ENCODE data around the gene FAM13A. TPM values are rescaled to one million over a fixed set of nuclear protein-coding genes. Genes with fewer than 3 reads are reported as not detected.

Gene FAM13A
- total and polyA plus RNA-seq, 2 of the 8 experiments (the other 6 are each of a cell fraction or from before 2014, with no cell fraction given) = 7.1 to 16.5 TPM

- POLR2A ChIA-PET (ENCODE audit: partially characterized antibody) = no interaction called here
- 85% methylated on average over 4 of the region's 4 CpGs; no CpG with 5 or more reads in 1 of the 2 experiments for WGBS, 2 experiments (ENCODE audit: extremely low coverage in 1 of 2, insufficient coverage in 1 of 2, insufficient read length in 1 of 2, insufficient replicate concordance in 2 of 2, low coverage in 1 of 2, low lambda C conversion rate in 2 of 2, missing lambda C conversion rate in 1 of 2)
- peaks cover 0 to 86% of the 10 kb centered on the region in 2 experiments; a peak in 3 of 4 replicates for H3K79me2 ChIP-seq (ENCODE audit: control insufficient read depth in 1 of 2, insufficient read depth in 2 of 2, low read length in 2 of 2)
- no peak overlapping the region for H3K18ac ChIP-seq (ENCODE audit: extremely low read depth, low read length)
- no peaks in the 10 kb centered on the region; the same call in 1 of the 2 replicates for H3K79me1 ChIP-seq (ENCODE audit: low read depth, low read length)
- no peak overlapping the region for H2BK5ac ChIP-seq (ENCODE audit: low read depth, low read length)
- H2BK120ac ChIP-seq (replicated peaks; ENCODE audit: low read depth, low read length) = no peak overlapping the region
- no peaks in the 10 kb centered on the region for H3K9me3 ChIP-seq (ENCODE audit: insufficient read depth in 2 of 2, low read depth in 1 of 2, low read length in 1 of 2)
- no peak for TF ChIP-seq TAF1 (IDR thresholded peaks at IDR 0.05; ENCODE audit: low read depth, low read length)
- TF ChIP-seq HDAC2 (IDR thresholded peaks at IDR 0.05; ENCODE audit: borderline replicate concordance in 1 of 2, low read depth in 2 of 2, low read length in 2 of 2) = no peak
- no peak for TF ChIP-seq JUND (IDR thresholded peaks at IDR 0.05; ENCODE audit: low read length)
- no peak for TF ChIP-seq CEBPB (IDR thresholded peaks at IDR 0.05; ENCODE audit: low read depth, low read length)
- no peak for TF ChIP-seq JUN (IDR thresholded peaks at IDR 0.05; ENCODE audit: low read depth, low read length)
- TF ChIP-seq KDM1A (IDR thresholded peaks at IDR 0.05; ENCODE audit: borderline replicate concordance, low read length) = no peak
- no peaks in the 10 kb centered on the region; the same call in 1 of the 2 replicates for H3K23me2 ChIP-seq (ENCODE audit: low read depth, low read length)
- no peak overlapping the region for H2BK15ac ChIP-seq (ENCODE audit: low read length)
- no peak overlapping the region for H4K91ac ChIP-seq (replicated peaks; ENCODE audit: insufficient read length, low read length)
- H2BK12ac ChIP-seq (ENCODE audit: low read depth, low read length) = no peak overlapping the region
- no peak overlapping the region for H2AK5ac ChIP-seq (ENCODE audit: low read depth, low read length)
- H3K23ac ChIP-seq (ENCODE audit: insufficient read length) = no peak overlapping the region
- H3K27ac ChIP-seq (ENCODE audit: low read depth, low read length) = no peak overlapping the region
- no peak overlapping the region for H3K4me2 ChIP-seq (ENCODE audit: insufficient read depth in 1 of 2, low read depth in 2 of 2, low read length in 2 of 2)
- DNase-seq (ENCODE audit: low read depth in 1 of 2, low spot score in 2 of 2) (no peak), FAIRE-seq (no peak)
- H3K4me3 ChIP-seq (ENCODE audit: extremely low read depth in 1 of 4, insufficient read depth in 2 of 4, low read depth in 3 of 4, low read length in 4 of 4) = no peak overlapping the region
- no peaks in the 10 kb centered on the region; a peak in 1 of 7 replicates for H3K4me1 ChIP-seq (replicated peaks in 1 of 4; ENCODE audit: control insufficient read depth in 3 of 4, insufficient read depth in 4 of 4, low read length in 3 of 4)
- H3K56ac ChIP-seq (replicated peaks; ENCODE audit: insufficient read length, low read depth, low read length) = no peak overlapping the region
- H3K9ac ChIP-seq (replicated peaks in 1 of 4; ENCODE audit: extremely low read depth in 1 of 4, low read depth in 3 of 4, low read length in 3 of 4) = no peak overlapping the region
- H2BK20ac ChIP-seq (ENCODE audit: low read length) = no peak overlapping the region
- H3K14ac ChIP-seq (ENCODE audit: insufficient read length) = no peak overlapping the region
- H3K36me3 ChIP-seq (ENCODE audit: control insufficient read depth in 2 of 4, insufficient read depth in 4 of 4, low read length in 3 of 4) = no peaks in the 10 kb centered on the region
- H4K5ac ChIP-seq (ENCODE audit: insufficient read length, low read depth, low read length) = no peak overlapping the region
- no peak overlapping the region for H3K4ac ChIP-seq (replicated peaks; ENCODE audit: insufficient read length, low read depth, low read length)
- CTCF ChIA-PET (ENCODE audit: partially characterized antibody) = no interaction called here
- H3K27me3 ChIP-seq (replicated peaks in 1 of 4; ENCODE audit: control insufficient read depth in 3 of 4, extremely low read depth in 1 of 4, insufficient read depth in 3 of 4, low read length in 3 of 4) = no peaks in the 10 kb centered on the region
- no peak overlapping the region for H2AFZ ChIP-seq (ENCODE audit: low read length)
- H4K20me1 ChIP-seq (replicated peaks in 1 of 2; ENCODE audit: control insufficient read depth in 1 of 2, insufficient read depth in 2 of 2, low read length in 2 of 2) = peaks cover 0 to 2% of the 10 kb centered on the region in 2 experiments
- H4K8ac ChIP-seq (ENCODE audit: extremely low read depth, insufficient read depth, low read length) = no peak overlapping the region
Observed at GRCh38 chr4:89048906-89049601, 7.9 kb downstream of the FAM13A start.

Data from H1 (cell line).